Smooth muscle cell (in vitro differentiated cells): Measurements from ENCODE around the gene MIS18BP1. TPM values are rescaled to one million over a fixed set of nuclear protein-coding genes. Genes with fewer than 3 reads are reported as not detected.

Experiments
- DNase-seq: peaks from one replicate; lab custom pipeline; 2025; ENCODE audit not compliant: unreplicated experiment; lab: John Stamatoyannopoulos, UW
- H2AFZ ChIP-seq: fragments of 200-600 bp; sonication (generic); 2 replicates; pipeline ENCODE4 v1.6.0; 2016; ENCODE audit warnings: antibody characterized with exemption, low read depth, mild to moderate bottlenecking
- H3F3A ChIP-seq: fragments of 200-600 bp; sonication (generic); 2 replicates; pipeline ENCODE4 v1.6.0; 2017; ENCODE audit warnings: antibody characterized with exemption, low read depth
- H3K27ac ChIP-seq: fragments of 200-600 bp; sonication (generic); 2 replicates; pipeline ENCODE4 v1.5.1; 2016; ENCODE audit warnings: low read depth, mild to moderate bottlenecking
- H3K27me3 ChIP-seq: fragments of 200-600 bp; sonication (generic); 2 replicates; pipeline ENCODE4 v1.6.1; 2016; ENCODE audit warnings: low read depth, mild to moderate bottlenecking
- H3K36me3 ChIP-seq: fragments of 200-600 bp; sonication (generic); 2 replicates; pipeline ENCODE4 v1.5.1; 2016; ENCODE audit warnings: low read depth
- H3K4me1 ChIP-seq: fragments of 200-600 bp; sonication (generic); 2 replicates; pipeline ENCODE4 v1.5.1; 2016; ENCODE audit warnings: low read depth
- H3K4me2 ChIP-seq: fragments of 200-600 bp; sonication (generic); 2 replicates; pipeline ENCODE4 v1.6.0; 2016; ENCODE audit warnings: mild to moderate bottlenecking
- H3K4me3 ChIP-seq: fragments of 200-600 bp; sonication (generic); 2 replicates; pipeline ENCODE4 v1.5.1; 2016; ENCODE audit warnings: mild to moderate bottlenecking
- H3K79me2 ChIP-seq: fragments of 200-600 bp; sonication (generic); 2 replicates; pipeline ENCODE4 v1.6.0; 2016; ENCODE audit warnings: low read depth, mild to moderate bottlenecking
- H3K9ac ChIP-seq: fragments of 200-600 bp; sonication (generic); 2 replicates; pipeline ENCODE4 v1.6.0; 2016; ENCODE audit warnings: low read depth
- H3K9me3 ChIP-seq: fragments of 200-600 bp; sonication (generic); replicated peaks from 2 replicates; pipeline ENCODE4 v1.5.1; 2016; ENCODE audit warnings: low read depth
- H4K20me1 ChIP-seq: fragments of 200-600 bp; sonication (generic); 2 replicates; pipeline ENCODE4 v1.6.0; 2016; ENCODE audit warnings: low read depth
- CTCF ChIP-seq: fragments of 200-600 bp; sonication (generic); IDR thresholded peaks from 2 replicates; pipeline ENCODE4 v1.5.1; 2017; ENCODE audit warnings: borderline replicate concordance, mild to moderate bottlenecking, antibody characterized with exemption; ENCODE audit not compliant: insufficient read depth, poor library complexity, severe bottlenecking
- WGBS: methylation state at CpG from one replicate; pipeline ENCODE4 v1.1.7; 2016; ENCODE audit warnings: low lambda C conversion rate; 5-methylcytosine and 5-hydroxymethylcytosine counted together
- polyA plus RNA-seq: library from polyadenylated mRNA; unstranded; fragments of >200 nt; fragmentation: Nextera tagmentation; extraction: Ambion mirVana; gene quantifications from 2 replicates; pipeline ENCODE4 v1.2.1, GENCODE V29; 2016
- total RNA-seq: library from RNA; depleted of rRNA; stranded (reverse); fragments of >200 nt; gene quantifications from 2 replicates; pipeline ENCODE4 v1.2.3, GENCODE V29; 2014

Gene MIS18BP1
- total and polyA plus RNA-seq, 2 experiments from 2014 or later: 8.9 to 15.4 TPM

GRCh38 chr14:45185100-45185814 lies 67.7 kb downstream of the MIS18BP1 start:
- Histone ChIP-seq H3K4me1 (no peaks in the 10 kb centered on the region), H3K4me3 (no peak overlapping the region), H3K4me2 (no peak overlapping the region), H3K36me3 (no peaks in the 10 kb centered on the region), H3K9me3 (no peaks in the 10 kb centered on the region), H3K79me2 (no peaks in the 10 kb centered on the region), H2AFZ (no peak overlapping the region), H3F3A (no peaks in the 10 kb centered on the region), H3K27me3 (no peaks in the 10 kb centered on the region), H3K9ac (no peak overlapping the region), H4K20me1 (no peaks in the 10 kb centered on the region), H3K27ac (no peak overlapping the region)
- no peak for DNase-seq
- TF ChIP-seq CTCF: no peak
- 99% methylated on average over 2 of the region's 2 CpGs for WGBS

- Histone ChIP-seq H3K9ac (no peak overlapping the region), H3K79me2 (no peaks in the 10 kb centered on the region), H3K27ac (no peak overlapping the region), H3F3A (no peaks in the 10 kb centered on the region), H2AFZ (no peak overlapping the region), H3K4me1 (no peaks in the 10 kb centered on the region), H4K20me1 (no peaks in the 10 kb centered on the region), H3K9me3 (no peaks in the 10 kb centered on the region), H3K4me2 (no peak overlapping the region), H3K27me3 (no peaks in the 10 kb centered on the region), H3K36me3 (no peaks in the 10 kb centered on the region), H3K4me3 (no peak overlapping the region)
- TF ChIP-seq CTCF: no peak
- DNase-seq: no peak
- WGBS: 92% methylated on average over 3 of the region's 3 CpGs
Measured at GRCh38 chr14:45181806-45182205, 71.2 kb downstream of the MIS18BP1 start.

GRCh38 chr14:45181329-45181728 lies 71.7 kb downstream of the MIS18BP1 start:
- Histone ChIP-seq H4K20me1 (no peaks in the 10 kb centered on the region), H3K4me1 (no peaks in the 10 kb centered on the region), H2AFZ (no peak overlapping the region), H3K4me3 (no peak overlapping the region), H3F3A (no peaks in the 10 kb centered on the region), H3K9ac (no peak overlapping the region), H3K4me2 (no peak overlapping the region), H3K79me2 (no peaks in the 10 kb centered on the region), H3K27ac (no peak overlapping the region), H3K9me3 (no peaks in the 10 kb centered on the region), H3K36me3 (no peaks in the 10 kb centered on the region), H3K27me3 (no peaks in the 10 kb centered on the region)
- TF ChIP-seq CTCF: no peak
- WGBS: 97% methylated on average over 5 of the region's 5 CpGs
- DNase-seq: no peak

GRCh38 chr14:45177076-45177475 lies 75.9 kb downstream of the MIS18BP1 start:
- Histone ChIP-seq H3F3A (no peaks in the 10 kb centered on the region), H3K79me2 (no peaks in the 10 kb centered on the region), H3K9ac (no peak overlapping the region), H3K4me3 (no peak overlapping the region), H3K4me1 (no peaks in the 10 kb centered on the region), H3K27me3 (no peaks in the 10 kb centered on the region), H2AFZ (no peak overlapping the region), H3K9me3 (no peaks in the 10 kb centered on the region), H4K20me1 (no peaks in the 10 kb centered on the region), H3K27ac (no peak overlapping the region), H3K36me3 (no peaks in the 10 kb centered on the region), H3K4me2 (no peak overlapping the region)
- no peak for DNase-seq
- TF ChIP-seq CTCF: no peak
- WGBS: 90% methylated on average over 5 of the region's 5 CpGs
